GM20431 (cell line): ENCODE data around the gene ZNF521.

Experiments used
- in situ Hi-C: fragments of 300-500 bp; cut with MseI, MboI; formaldehyde crosslinking; loops from one replicate; pipeline ENCODE4 v1.15.0; 2020; ENCODE audit warnings: low sequenced_read_pairs; ENCODE audit not compliant: unreplicated experiment

Gene ZNF521

DNA sequence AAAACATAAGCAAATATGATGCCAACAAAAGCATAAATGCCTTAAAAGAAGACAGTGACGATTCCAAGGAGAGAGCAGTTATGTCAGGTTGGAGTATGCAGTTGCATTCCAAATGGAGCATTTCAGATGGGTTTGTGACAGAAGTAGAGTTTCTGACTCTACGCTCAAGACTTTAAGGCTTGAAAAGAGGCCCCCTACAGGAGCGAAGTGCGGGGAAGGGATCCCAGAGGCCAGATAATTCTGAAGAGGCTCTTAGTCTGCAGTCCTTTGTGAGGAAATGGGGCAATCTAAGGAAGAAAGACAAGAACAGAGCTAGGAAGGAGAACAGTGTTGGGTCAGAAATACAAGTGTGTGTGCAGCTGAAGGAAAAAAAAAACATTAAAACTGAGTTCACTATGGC is 95.5 kb downstream of the ZNF521 start:
- in situ Hi-C loops, result no loop called here

DNA sequence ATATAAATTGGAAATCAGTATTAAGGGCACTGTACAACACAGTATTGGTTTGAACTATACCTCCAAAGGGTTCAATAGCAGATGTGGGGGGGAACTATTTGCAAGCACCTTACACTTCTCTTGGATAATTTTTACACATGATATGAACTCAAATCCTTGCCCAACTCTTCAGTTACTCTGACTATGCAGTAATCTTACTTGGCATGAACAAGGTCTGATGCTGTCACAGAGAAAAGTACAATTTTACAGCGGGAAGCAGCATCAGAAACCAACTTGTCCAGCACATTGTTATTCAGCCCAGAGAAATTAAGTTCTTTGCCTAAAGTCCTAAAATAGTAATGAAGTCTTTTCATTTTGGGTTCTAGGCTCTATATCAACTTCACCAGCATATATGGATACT is 98.2 kb downstream of the ZNF521 start:
- in situ Hi-C loops, result no loop called here

DNA sequence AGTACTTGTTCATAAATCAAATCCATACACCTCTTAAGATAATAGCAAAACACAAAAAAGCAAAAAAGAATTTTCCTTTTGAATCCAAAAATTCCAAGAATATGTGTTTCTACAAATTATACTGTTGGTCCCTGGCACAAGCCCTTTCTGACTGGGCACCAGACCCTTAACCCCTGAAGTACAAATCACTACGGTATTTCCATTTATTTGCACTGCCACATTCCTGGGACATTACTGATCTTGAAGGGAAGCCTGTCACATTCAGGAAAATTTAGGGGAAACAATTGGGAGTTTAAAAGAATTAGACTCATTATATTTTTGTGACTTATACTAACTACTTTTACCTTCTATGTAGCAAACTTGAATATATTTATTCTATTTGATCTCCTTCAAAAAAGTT is 98.8 kb downstream of the ZNF521 start:
- in situ Hi-C loops, result no loop called here

DNA sequence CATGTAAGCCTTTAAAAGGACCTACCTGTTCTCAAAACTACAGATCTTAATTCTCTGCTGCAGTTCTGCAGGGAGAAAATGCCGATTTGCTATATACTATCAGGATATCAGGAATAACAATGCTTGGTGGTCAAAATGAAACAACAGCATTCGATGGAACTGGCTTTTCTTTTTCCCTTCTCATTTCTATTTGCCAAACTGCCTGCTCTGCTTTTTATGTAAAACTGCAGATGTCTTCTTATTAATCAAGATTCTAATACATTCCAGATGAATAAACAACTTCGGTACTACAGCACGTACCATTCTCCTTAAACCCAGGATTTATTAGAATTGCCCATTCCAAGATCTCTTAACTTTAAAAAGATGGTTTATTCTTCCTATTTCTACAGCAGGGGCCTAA is 100.9 kb downstream of the ZNF521 start:
- in situ Hi-C loops, result no loop called here

DNA sequence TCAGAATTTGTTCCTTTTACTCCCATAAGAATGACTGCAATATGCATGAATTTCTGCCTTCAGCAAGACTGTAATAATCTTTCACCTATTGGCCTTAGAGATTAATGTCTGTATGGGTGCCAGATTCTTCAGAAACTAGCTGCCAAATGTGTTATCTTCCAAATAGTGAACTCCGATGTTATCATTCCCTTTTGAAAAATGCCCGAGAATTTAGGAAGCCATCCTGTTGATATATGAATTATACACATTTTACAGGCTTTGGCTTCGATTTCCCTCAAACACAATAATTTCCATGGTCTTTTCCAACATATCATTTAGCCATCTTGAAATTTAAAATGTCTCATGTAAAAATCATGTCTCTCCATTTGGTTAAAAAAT is 101.5 kb downstream of the ZNF521 start:
- in situ Hi-C loops, result no loop called here

DNA sequence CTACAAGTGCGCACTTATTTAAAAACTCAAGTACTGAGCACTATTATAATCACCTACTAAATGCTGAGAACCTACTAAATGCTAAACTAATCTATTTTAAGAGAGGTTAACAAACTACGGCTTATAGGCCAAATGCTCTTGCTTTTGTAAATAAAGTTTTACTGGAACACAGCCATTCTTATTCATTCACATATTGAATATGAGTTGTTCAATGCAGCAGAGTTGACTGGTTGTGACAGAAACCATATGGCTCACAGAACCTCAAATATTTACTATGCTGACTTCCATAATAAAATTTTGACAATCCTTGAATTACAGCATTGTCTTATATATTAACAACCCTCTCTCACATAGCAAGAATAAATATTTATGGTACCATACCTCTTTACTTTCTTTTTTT is 103.2 kb downstream of the ZNF521 start:
- in situ Hi-C loops, result no loop called here

DNA sequence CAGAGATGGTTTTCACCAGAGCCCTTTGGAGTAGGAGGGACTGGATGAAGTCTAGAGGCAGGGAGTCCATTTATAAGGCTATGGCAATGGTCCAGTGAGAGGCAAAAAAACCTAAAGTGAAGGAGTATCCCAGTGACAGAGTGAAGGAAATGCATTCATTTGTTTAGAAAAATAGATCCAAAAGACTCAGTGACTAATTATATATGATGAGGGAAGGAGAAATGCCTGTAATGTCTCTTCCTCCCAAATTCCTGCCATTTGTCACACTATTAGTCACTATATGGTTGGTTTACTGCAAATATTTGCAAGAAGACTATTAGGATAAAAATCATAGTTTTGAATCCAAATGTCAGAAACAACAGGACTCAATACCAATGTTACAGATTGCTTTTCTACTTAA is 104.2 kb downstream of the ZNF521 start:
- in situ Hi-C loops, result no loop called here

DNA sequence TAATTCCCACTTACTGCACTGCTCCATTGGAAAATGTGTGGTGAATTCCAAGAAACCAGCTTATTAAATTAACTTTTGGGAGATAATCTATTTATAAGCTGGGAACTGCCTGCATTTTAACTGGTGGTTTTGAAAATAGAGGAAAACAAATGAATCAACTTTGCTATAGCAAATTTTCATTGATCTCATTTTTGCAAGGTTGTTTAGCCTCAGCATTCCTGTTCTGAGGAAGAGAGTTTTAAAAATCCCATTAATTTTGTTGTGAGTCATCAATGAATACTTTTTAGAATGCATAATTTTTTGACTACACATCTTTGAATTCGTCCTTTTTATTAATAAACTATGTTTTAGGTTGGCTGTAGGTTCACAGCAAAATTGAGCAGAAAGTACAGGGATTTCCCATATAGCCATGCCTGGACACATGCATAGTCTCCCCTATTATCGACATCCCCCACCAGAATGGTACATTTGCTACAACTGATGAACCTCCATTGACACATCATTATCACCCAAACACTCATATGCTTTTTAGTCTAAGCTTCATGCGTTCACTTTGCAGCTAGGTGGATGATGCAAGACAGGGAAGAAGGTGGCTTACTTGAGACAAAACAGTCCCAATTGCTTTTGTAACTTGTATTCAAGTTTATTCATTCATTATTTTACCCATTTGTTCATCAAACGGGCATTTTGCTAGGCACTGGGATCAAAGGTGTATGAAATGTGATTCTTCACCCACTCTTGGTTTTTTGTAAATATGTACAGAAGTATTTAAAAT is 106.9 kb downstream of the ZNF521 start:
- in situ Hi-C loops, result no loop called here

DNA sequence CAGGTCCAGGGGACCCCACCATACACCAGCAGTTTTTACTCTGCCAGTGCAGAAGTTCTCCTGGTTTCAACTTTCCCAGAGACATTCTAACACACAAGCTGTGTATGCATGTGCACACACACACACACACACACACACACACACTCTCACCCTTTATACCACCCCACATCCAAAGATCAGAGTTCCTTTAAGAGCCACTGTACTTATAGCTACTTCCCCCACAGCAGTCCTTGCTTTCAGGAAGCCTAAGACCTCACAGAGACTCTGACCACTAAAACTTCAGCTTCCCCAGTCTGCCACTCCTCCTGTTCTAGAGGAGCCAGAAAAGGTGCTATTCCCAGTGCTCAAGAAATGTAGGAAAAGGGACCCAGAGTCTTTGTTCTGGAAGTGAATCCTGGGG is 107.8 kb downstream of the ZNF521 start:
- in situ Hi-C loops, result no loop called here

DNA sequence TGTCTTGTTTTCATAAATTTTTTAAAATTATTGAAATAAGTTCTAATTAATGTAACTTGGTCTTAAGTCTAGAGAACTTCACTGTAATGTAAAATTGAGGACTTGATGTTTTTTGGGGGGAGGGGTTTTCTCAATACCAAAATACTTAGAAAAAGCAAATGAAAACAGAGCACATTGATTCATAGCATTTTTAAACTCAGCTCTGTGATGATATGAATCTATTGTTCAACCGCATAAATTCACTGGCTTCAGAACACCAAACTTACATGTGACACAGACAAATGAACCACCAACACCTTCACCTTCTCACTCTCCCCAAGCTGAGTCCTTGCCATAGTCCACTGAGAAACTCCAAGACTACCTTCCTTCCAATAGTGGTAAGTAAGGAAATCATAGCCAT is 108.2 kb downstream of the ZNF521 start:
- in situ Hi-C loops, result no loop called here

DNA sequence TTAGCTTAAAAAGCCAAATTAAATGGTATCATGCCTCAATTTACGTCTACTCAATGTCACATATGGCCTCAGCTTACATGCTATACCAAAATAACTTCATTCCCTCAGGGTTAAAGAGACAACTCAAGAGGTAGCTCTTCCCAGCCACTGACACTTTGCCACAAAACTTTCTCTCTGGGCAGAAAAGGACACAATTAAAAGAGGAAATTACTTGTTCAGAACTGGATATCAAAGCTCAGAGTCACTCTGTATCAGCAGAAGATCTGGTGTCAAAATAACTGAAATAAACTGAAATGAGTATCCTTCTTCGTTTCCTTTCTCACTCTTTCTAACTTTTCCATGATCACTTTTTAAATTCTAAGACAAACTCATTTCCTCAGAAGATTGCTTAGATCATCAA is 108.7 kb downstream of the ZNF521 start:
- in situ Hi-C loops, result no loop called here

DNA sequence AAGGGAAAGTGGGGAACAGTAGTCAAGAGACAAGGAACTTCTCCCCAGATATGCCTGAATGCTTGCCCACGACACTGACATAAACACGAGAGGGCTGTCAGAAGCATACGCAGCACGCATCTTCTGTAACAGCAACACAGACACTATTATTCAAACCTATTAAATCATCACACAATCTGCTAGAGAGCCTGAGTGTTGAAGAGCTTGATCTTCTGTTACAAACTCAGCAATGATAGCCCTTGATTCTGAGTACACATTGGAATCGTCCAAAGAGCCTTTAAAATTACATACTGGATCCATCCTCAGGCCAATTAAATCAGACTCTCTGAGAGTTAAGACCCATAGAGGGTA is 111.6 kb downstream of the ZNF521 start:
- in situ Hi-C loops, result no loop called here

DNA sequence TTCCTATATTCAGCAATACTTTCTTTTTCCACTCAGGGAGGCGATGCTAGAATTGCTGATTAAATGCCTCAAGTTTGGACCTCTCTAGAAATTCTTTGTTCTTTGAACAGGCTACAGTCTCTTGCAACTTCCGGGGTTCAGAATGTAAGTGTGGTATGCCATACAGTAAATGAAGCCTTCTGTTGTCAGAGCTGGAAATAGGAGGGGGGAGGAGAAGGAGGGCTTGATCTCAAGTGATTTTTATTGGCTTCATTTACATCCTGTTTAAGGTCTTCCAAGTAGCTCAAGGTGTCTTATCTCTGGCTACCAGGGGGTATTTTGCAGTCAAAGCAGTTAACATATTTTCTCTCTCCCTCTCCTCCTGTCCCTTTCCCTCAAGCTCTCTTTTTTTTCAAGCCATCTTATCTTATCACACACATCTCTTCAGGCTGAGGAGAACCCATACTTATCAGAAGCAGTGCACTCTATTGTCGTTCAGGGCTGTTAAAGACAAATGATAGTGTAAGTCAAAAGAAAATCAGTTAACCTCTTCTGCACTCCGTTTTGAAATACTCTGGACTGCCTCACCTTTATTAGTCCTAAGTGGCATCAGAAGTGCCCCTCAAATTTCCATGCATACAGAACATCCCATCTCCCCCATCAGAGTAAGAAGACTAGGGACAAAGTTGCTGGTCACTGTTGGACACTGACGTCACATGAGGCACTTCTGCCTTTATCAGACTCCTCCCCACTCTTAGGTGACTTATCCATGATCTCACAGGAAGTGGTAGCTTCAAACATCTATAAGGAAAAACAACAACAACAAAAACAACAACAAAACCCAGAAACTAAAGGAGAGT is 112.2 kb downstream of the ZNF521 start:
- in situ Hi-C loops, result no loop called here

DNA sequence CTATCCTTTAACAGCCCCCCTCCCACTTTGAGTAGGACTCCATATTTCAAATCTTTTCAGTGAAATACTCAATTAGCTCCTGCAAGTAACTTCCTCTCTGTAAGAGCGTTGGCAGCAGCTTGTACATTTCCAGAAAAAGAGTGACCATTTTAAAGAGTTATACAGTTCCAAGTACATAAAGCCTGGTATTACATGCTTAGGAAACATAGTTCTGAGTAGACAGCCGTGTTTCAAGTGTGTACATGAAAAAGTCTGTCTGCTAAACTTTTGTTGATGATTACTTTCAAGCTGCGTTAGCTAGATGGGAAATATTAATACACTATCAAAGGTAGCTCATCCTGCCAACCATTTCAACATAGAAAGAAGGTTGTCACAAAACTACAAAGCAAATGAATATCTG is 112.8 kb downstream of the ZNF521 start:
- in situ Hi-C loops, result no loop called here

DNA sequence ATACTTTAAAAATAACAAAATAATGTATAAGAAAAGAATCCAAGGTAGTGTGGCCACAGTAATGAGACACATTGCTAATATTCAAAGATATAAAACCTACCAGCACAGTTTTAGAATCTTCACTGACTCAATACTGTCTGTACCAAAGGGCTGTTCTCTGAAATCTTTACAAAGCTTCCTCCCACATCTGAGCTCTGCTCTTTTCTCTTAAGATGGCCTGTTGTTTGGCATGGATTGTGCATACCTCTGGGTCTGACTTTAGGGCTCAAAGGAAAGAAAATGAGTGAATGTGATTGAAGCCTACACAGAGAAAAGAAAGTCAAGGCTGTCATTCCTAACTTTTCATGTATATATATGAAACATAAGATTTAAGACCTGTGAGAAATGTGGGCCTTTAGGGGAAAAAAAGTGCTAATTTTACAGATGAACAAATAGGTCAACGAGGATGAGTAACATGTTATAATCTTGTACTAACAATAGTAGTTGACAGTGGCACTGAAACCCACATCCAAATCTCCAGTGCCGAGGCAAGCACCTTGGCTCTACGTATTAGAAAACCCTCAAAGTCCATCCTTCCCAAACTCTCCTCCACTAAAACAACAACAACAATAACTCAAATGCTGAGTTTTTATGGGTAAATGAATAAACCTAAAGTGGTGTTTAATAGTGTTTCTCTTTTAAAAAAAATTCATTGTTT is 114.2 kb downstream of the ZNF521 start:
- in situ Hi-C loops, result no loop called here

DNA sequence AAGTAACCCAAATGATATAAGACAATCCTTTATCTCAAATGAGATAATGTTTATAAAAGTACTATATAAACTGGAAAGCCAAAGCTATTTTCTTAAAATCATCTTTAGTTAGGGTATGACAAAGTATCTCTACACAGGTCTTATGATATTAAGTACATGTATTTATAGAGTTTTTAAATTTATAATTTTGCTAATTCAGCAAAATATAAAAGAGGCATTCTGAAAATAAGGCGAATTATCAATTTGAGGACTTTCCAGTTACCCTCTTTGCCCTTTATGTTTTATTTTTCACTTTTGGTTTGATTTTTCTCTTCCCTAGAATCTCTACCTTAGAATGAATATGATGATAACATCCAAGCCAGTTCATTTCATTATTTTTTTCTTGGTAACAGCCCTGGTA is 115.2 kb downstream of the ZNF521 start:
- in situ Hi-C loops, result no loop called here

DNA sequence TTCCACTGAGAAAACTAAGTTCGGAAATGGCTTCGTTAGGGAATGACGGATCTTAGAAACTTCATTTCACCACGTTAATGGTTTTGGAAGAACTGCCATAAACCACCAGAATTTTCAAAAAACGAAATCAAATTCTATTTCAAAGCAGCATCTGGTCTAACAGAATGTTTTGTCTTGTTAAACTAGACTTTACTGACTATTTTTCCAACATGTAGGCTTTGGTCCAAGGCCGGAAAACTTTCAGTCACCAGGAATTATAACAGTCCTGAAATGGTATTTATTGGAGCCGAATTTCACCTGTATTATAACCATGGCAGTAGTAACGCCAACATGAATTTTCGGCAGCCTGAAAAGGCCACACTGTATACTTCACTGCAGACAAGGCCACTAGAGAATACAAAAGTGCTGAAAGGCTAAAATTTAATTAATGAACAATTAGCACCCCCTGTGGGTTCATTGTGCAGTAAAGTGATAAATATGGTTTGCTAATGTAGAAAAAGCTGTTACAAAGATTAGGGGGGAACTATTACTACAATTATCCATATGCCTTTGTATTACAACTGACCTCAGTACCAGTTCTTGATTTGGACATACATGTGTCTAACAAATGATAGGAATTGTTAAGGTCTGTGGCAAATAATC is 116.4 kb downstream of the ZNF521 start:
- in situ Hi-C loops, result no loop called here

DNA sequence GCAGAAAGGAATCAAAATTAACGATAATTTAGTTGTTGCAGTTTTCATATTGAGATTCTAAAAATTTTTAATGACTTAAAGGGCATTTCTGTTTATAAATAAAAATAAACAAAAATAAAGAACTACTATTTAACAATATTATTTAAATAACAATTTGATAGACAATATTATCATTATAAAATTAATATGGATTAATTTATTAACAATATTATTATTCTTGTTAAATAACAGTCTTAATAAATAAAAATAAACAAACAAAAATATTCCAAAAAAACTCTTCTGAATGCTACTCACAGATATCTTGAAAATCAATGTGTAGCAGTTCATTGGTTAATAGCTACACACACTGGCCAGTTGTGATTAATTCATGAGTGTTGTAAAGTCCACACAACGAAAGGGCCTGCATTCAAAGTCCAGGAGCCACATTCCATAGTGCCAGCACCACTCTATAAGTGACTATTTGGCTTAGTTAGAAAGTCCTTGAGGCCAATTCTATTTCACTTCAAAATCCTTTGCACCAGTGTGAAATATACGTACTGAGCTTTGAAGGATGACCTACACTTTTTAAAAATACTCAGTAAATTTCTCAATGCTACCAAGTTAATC is 117.1 kb downstream of the ZNF521 start:
- in situ Hi-C loops, result no loop called here

DNA sequence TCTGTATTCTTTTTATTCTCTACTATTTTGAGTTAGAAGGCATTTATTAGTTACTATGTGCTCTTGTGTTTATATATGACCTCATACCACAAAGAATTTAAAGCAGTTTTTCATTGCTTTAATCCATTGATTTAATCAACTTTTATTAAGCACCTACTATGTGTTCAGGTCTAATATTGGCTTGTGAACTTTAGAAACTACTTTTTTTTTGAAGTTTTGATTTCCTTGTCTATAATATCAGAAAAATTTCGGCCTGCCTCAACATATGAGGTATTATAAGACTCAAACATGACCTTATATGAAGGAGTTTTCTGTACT is 117.7 kb downstream of the ZNF521 start:
- in situ Hi-C loops, result no loop called here

DNA sequence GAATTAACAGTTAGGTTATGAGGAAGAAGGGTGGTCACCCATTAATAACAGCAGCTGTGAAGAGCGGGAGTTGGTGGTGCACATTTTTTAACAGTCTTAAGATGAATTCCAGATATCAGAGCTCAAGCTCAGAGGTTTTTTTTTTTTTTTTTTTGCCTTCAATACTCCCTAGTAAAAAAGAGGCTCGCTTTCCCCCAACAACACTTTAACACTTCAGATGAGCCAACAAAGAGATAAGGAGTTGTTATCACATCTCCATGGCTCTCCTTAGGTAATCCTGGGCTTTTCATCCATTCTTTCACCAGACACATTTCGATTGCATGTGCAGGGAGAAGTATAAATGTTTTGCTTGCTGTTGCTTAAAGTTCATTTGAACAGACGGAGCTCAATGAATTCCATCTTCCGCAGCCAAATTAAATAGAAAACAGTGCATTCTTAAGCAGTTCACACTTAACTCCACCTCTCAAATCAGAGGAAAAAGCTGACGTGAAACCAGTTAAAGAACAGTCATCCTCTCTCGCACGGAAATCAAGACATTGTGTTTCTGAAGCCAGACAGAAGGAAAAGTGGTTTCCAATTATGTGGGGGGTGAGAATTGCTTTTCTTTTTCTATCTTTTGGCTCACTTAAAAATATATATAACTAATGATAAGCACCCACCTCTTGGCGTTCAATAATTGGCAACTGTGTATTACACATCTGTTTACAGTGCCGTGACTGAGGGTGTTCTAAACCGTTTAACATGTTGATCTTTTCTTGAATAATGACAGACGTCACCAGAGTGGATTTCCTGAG is 118.2 kb downstream of the ZNF521 start:
- in situ Hi-C loops, result no loop called here
